VCaP (cell line): ENCODE results near the gene POT1.
A peak's percentile ranks its signal among the peaks of the same experiment; 100 is the strongest.

Source experiments
- H3K27ac ChIP-seq: fragments of 450-650 bp; 2 replicates; pipeline ENCODE4 v1.5.1; 2017
- CTCF ChIP-seq: fragments of 450-650 bp; conservative IDR thresholded peaks from 2 replicates; pipeline ENCODE4 v1.5.1; 2017; ENCODE audit warnings: mild to moderate bottlenecking, moderate library complexity

The POT1 gene

GRCh38 chr7:124924906-124925305 lies 4.7 kb downstream of the POT1 start:
- TF ChIP-seq CTCF = no peak

GRCh38 chr7:124922200-124922599 lies 7.4 kb downstream of the POT1 start:
- TF ChIP-seq CTCF = no peak
- H3K27ac ChIP-seq = no peak overlapping the region

More at GRCh38 chr7:124924906-124925305, 4.7 kb downstream of the POT1 start:
- H3K27ac ChIP-seq = no peak overlapping the region

GRCh38 chr7:124919841-124920240 lies 9.8 kb downstream of the POT1 start:
- peak overlapping the region; percentile 11 for H3K27ac ChIP-seq
- TF ChIP-seq CTCF = no peak

GRCh38 chr7:124918662-124919061 lies 11.0 kb downstream of the POT1 start:
- H3K27ac ChIP-seq = no peak overlapping the region

GRCh38 chr7:124915242-124915641 lies 14.4 kb downstream of the POT1 start:
- no peak overlapping the region for H3K27ac ChIP-seq
- TF ChIP-seq CTCF = no peak

More at GRCh38 chr7:124918662-124919061, 11.0 kb downstream of the POT1 start:
- no peak for TF ChIP-seq CTCF

GRCh38 chr7:124914298-124914697 lies 15.3 kb downstream of the POT1 start:
- H3K27ac ChIP-seq = no peak overlapping the region
- TF ChIP-seq CTCF = no peak

- no peak for TF ChIP-seq CTCF
- no peak overlapping the region for H3K27ac ChIP-seq
Measured at GRCh38 chr7:124912972-124913371, 16.7 kb downstream of the POT1 start.

- TF ChIP-seq CTCF = no peak
- H3K27ac ChIP-seq = no peak overlapping the region
Measured at GRCh38 chr7:124909808-124910207, 19.8 kb downstream of the POT1 start.
